ENCODE data around the gene HPCA.

The HPCA gene

GRCh38 chr1:32939655-32940371, 53.5 kb downstream of the HPCA start:
- FAIRE-seq = no peak

DNA sequence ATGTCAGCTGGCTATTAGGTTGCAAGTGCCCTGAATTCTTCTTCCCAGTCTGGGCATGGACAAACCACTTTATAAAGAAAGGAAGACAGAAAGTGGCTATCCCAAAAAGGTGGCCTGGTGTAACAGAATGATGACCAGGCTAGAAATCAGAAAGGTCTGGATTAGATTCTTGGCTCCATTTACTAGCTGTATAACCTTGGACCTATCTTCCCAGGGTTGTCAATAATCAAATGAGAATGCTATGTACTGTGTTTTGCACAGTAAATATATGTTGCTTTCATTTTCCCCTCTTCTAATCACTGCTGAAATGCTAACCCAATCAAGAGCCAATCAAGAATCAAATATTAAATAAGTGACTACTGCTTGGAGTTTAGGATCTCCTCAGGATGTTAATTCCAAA, 57.9 kb downstream of the HPCA start:
- FAIRE-seq = no peak

All from G401.6 (cell line).